ENCODE measurements around the gene FBP1.

DNA sequence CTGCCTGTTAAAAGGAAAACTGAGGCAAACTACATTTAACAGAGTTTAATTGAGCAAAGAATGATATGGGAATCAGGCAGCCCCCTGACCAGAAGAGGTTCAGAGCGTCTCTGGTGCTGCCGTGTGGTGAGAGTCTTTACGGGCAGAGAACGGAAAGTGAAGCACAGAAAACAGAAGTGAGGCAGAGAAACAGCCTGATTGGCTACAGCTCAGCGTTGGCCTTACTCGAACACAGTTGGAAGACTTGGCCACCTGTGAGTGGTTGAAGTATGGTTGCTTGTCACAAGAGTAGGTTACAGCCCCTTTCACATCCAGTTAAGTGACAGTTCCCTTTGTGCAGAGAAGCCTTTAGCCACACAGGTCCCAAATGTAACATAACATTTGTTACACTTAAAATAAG, 16.9 kb upstream of the FBP1 start:
- TF ChIP-seq, protein P1, sequence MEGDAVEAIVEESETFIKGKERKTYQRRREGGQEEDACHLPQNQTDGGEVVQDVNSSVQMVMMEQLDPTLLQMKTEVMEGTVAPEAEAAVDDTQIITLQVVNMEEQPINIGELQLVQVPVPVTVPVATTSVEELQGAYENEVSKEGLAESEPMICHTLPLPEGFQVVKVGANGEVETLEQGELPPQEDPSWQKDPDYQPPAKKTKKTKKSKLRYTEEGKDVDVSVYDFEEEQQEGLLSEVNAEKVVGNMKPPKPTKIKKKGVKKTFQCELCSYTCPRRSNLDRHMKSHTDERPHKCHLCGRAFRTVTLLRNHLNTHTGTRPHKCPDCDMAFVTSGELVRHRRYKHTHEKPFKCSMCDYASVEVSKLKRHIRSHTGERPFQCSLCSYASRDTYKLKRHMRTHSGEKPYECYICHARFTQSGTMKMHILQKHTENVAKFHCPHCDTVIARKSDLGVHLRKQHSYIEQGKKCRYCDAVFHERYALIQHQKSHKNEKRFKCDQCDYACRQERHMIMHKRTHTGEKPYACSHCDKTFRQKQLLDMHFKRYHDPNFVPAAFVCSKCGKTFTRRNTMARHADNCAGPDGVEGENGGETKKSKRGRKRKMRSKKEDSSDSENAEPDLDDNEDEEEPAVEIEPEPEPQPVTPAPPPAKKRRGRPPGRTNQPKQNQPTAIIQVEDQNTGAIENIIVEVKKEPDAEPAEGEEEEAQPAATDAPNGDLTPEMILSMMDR (IDR thresholded peaks at IDR 0.05) = no peak
- TF ChIP-seq POLR2A (IDR thresholded peaks at IDR 0.05) = no peak

All from lower leg skin (tissue), 3 donors.